DOHH2 (cell line): ENCODE results near the gene SPTLC2.

Source experiments
- EZH2phosphoT487 ChIP-seq: fragments of 200-600 bp; sonication (generic); IDR thresholded peaks from 2 replicates; pipeline ENCODE4 v1.6.1; 2017; ENCODE audit warnings: borderline replicate concordance, mild to moderate bottlenecking, antibody characterized with exemption, low read length, moderate library complexity, mixed read lengths
- TF ChIP-seq, protein P1 (sequence below): fragments of 200-600 bp; sonication (generic); IDR thresholded peaks from one replicate; pipeline ENCODE4 v1.5.1; 2014; ENCODE audit warnings: antibody characterized with exemption, mild to moderate bottlenecking, low read depth, low read length; ENCODE audit not compliant: poor library complexity, severe bottlenecking

- TF ChIP-seq, protein P1, sequence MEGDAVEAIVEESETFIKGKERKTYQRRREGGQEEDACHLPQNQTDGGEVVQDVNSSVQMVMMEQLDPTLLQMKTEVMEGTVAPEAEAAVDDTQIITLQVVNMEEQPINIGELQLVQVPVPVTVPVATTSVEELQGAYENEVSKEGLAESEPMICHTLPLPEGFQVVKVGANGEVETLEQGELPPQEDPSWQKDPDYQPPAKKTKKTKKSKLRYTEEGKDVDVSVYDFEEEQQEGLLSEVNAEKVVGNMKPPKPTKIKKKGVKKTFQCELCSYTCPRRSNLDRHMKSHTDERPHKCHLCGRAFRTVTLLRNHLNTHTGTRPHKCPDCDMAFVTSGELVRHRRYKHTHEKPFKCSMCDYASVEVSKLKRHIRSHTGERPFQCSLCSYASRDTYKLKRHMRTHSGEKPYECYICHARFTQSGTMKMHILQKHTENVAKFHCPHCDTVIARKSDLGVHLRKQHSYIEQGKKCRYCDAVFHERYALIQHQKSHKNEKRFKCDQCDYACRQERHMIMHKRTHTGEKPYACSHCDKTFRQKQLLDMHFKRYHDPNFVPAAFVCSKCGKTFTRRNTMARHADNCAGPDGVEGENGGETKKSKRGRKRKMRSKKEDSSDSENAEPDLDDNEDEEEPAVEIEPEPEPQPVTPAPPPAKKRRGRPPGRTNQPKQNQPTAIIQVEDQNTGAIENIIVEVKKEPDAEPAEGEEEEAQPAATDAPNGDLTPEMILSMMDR: no peak
- no peak for TF ChIP-seq EZH2phosphoT487
Observed at GRCh38 chr14:77543637-77544334, 72.7 kb downstream of the SPTLC2 start.
